Measurements from ENCODE around the gene KCNJ10. TPM values are rescaled to one million over a fixed set of nuclear protein-coding genes. Genes with fewer than 3 reads are reported as not detected.

KCNJ10 gene
- total RNA-seq, 4 donors from 2014 or later, result 6.5 to 13.5 (median 8.8) TPM

DNA sequence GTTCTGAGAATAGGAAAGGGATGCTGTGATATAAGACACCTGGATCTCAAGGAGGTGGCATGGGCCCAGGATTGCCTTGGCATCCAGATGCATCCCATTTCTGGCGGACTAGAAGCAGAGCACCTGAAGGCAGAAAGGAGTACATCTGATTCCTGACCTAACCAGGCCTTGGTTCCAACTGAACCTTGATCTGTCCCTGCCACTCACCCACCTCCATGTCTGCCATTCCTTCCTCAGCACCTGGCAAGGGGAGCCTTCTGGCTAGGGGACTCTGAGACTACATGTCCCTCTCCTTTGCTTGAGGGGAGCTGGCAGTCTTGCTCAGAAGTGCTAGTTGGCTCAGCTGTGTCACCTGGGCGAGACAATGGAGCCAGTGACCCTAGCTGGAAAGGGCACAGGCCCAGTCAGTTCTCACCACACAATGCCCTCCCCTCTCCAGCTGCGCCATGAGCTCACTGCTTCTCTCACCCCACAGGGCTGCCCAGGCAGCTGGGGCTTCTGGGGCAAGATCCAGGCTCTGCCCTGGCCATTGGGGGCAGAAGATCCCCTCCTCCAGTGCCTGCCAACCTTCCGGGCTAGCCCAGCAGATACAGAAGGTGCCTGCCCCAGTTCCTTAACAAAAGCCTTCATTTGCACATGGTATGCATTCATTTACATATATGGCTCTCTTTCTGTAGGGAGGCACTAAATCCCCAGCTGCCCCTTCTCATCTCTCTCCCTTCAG is 25.6 kb upstream of the KCNJ10 start:
- 84 to 88% methylated on average over 4 of the region's 4 CpGs for WGBS, 2 donors
- Histone ChIP-seq H3K9me3 (no peaks in the 10 kb centered on the region), H3K36me3 (peaks cover 0 to 49% (median 0%) of the 10 kb centered on the region in 3 donors), H3K27ac (peak overlapping the region in 3 of 4 donors; percentile 51 to 99 (median 88)), H3K4me3 (no peak overlapping the region), H3K4me1 (peaks cover 0 to 61% (median 34%) of the 10 kb centered on the region in 4 donors), H3K27me3 (no peaks in the 10 kb centered on the region)
- no peak for DNase-seq (ENCODE audit: low spot score in 2 of 2)
- TF ChIP-seq, protein P1, sequence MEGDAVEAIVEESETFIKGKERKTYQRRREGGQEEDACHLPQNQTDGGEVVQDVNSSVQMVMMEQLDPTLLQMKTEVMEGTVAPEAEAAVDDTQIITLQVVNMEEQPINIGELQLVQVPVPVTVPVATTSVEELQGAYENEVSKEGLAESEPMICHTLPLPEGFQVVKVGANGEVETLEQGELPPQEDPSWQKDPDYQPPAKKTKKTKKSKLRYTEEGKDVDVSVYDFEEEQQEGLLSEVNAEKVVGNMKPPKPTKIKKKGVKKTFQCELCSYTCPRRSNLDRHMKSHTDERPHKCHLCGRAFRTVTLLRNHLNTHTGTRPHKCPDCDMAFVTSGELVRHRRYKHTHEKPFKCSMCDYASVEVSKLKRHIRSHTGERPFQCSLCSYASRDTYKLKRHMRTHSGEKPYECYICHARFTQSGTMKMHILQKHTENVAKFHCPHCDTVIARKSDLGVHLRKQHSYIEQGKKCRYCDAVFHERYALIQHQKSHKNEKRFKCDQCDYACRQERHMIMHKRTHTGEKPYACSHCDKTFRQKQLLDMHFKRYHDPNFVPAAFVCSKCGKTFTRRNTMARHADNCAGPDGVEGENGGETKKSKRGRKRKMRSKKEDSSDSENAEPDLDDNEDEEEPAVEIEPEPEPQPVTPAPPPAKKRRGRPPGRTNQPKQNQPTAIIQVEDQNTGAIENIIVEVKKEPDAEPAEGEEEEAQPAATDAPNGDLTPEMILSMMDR (IDR thresholded peaks at IDR 0.05), result no peak
- TF ChIP-seq POLR2A (IDR thresholded peaks at IDR 0.05) (no peak), EP300 (IDR thresholded peaks at IDR 0.05) (no peak)

DNA sequence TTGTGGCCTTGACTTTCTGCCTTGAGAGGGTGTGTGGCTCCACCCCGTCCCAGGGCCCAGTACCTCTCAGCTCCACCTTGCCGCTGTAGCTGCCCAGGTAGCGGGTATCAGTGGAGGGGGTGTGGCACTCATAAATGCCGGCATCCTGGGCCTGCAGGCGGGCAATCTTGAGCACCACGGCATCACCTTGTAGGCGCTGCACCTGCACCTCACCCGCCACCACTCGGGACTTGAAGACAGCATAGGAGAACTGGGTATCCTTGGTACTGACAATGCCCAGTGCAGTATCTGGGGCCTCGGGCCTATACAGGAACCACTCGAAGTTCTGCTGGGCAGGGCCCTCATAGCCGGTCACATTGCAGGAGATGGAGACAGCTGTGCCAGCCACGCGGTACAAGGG is 24.8 kb upstream of the KCNJ10 start:
- Histone ChIP-seq H3K4me3 (no peak overlapping the region), H3K27me3 (no peaks in the 10 kb centered on the region), H3K4me1 (peaks cover 0 to 54% (median 34%) of the 10 kb centered on the region in 4 donors), H3K27ac (peak overlapping the region in 2 of 4 donors; percentile 88 to 99), H3K36me3 (peaks cover 0 to 56% (median 0%) of the 10 kb centered on the region in 3 donors), H3K9me3 (no peaks in the 10 kb centered on the region)
- no peak for TF ChIP-seq EP300 (IDR thresholded peaks at IDR 0.05)
- TF ChIP-seq, protein P1 (IDR thresholded peaks at IDR 0.05), result no peak
- no peak for TF ChIP-seq POLR2A (IDR thresholded peaks at IDR 0.05)
- no peak for DNase-seq (ENCODE audit: low spot score in 2 of 2)
- WGBS, 2 donors, result 91 to 93% methylated on average over 8 to 13 of the region's 14 CpGs

DNA sequence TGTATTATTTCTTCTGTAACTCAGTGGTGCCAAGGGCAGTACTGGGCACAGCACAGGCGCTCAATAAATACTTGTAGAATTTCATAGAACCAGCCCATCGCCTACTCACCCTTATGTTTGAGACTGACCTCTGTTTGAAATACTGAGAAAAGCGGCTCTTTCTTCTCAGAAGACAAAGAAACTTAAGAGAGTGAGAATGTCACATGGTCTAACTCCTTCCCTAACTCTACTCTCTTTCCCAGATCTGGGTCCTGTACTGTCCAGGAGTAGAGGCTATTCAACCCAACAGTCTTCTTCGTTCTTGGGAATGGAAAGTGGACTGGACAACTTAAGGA is 24.3 kb upstream of the KCNJ10 start:
- Histone ChIP-seq H3K27me3 (no peaks in the 10 kb centered on the region), H3K9me3 (no peaks in the 10 kb centered on the region), H3K4me1 (peaks cover 0 to 48% (median 30%) of the 10 kb centered on the region in 4 donors), H3K36me3 (peaks cover 0 to 62% (median 0%) of the 10 kb centered on the region in 3 donors), H3K27ac (peak overlapping the region in 2 of 4 donors; percentile 88 to 99), H3K4me3 (no peak overlapping the region)
- TF ChIP-seq, protein P1 (IDR thresholded peaks at IDR 0.05), result no peak
- TF ChIP-seq EP300 (IDR thresholded peaks at IDR 0.05) (no peak), POLR2A (IDR thresholded peaks at IDR 0.05) (no peak)
- no peak for DNase-seq (ENCODE audit: low spot score in 2 of 2)
- 48 to 53% methylated on average over 4 of the region's 4 CpGs for WGBS, 2 donors

DNA sequence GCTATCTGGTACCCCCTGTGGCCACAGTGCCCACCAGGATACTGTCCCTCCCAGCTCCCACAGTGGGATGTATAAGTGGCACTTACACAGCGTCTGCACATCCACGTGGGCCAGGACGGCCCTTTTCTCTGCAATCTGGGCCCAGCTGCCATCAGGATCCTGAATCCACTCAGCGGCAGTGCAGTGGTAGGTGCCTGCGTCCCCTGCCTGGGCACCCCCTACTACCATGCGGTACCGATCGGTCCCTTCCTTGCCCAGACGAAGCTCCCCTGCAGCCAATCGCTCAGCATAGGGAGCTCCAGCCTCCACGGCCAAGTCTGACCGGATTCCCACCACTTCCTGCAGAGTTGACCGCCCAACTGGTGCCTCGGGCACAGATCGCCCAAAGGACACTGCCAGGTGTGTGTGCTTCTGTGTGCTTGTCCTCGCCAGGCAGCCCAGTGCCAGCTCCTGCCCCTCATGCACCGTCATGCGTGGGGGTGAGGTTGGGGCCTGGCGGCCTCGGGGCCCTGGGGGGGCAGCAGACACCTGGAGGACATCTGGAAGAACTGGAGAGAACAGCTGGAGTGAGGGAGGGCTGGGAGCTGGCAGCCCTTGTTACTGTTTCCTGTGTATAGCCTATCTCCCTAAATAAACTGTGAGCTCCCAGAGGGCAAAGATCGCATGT is 23.8 kb upstream of the KCNJ10 start:
- peaks cover 0 to 45% (median 28%) of the 10 kb centered on the region in 4 donors for H3K4me1 ChIP-seq
- no peak overlapping the region for H3K4me3 ChIP-seq
- H3K27ac ChIP-seq, result peak overlapping the region in 2 of 4 donors; percentile 59 to 99
- 66 to 77% methylated on average over 6 to 20 of the region's 21 CpGs for WGBS, 2 donors
- DNase-seq (ENCODE audit: low spot score in 2 of 2), result no peak
- H3K9me3 ChIP-seq, result no peaks in the 10 kb centered on the region
- H3K27me3 ChIP-seq, result no peaks in the 10 kb centered on the region
- TF ChIP-seq, protein P1 (IDR thresholded peaks at IDR 0.05), result no peak
- TF ChIP-seq POLR2A (IDR thresholded peaks at IDR 0.05) (no peak), EP300 (IDR thresholded peaks at IDR 0.05) (no peak)
- H3K36me3 ChIP-seq, result peaks cover 0 to 67% (median 0%) of the 10 kb centered on the region in 3 donors

DNA sequence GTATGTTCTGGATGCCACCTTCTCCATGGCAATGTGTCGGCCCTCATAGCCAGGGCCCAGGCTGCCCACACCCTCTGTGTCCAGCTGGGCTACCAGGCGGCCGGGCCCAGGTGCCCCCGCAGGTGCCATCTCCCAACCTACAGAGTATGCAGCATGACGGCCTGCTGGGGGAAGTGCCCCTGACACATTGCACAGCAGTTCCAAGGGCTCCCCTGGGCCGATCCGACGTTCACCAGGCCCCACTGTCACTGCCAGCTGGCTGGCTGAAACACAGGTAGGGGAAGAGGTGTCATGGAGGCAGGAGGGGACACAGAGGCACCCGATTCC is 23.1 kb upstream of the KCNJ10 start:
- Histone ChIP-seq H3K4me1 (peaks cover 0 to 45% (median 28%) of the 10 kb centered on the region in 4 donors), H3K27ac (peak overlapping the region in 2 of 4 donors; percentile 28 to 99), H3K36me3 (peaks cover 0 to 74% (median 0%) of the 10 kb centered on the region in 3 donors), H3K4me3 (no peak overlapping the region), H3K9me3 (no peaks in the 10 kb centered on the region), H3K27me3 (no peaks in the 10 kb centered on the region)
- no peak for DNase-seq (ENCODE audit: low spot score in 2 of 2)
- 79 to 89% methylated on average over 5 to 8 of the region's 9 CpGs for WGBS, 2 donors
- TF ChIP-seq POLR2A (IDR thresholded peaks at IDR 0.05), result no peak
- TF ChIP-seq EP300 (IDR thresholded peaks at IDR 0.05), result no peak
- TF ChIP-seq, protein P1 (IDR thresholded peaks at IDR 0.05), result no peak
